Measurements from ENCODE around the gene AGBL4.

The AGBL4 gene

GRCh38 chr1:48887796-48888195, 1136.0 kb downstream of the AGBL4 start:
- DNase-seq (ENCODE audit: low read depth): no peak

GRCh38 chr1:48882020-48882419, 1141.7 kb downstream of the AGBL4 start:
- no peak for DNase-seq (ENCODE audit: low read depth)

GRCh38 chr1:48878191-48878940, 1145.4 kb downstream of the AGBL4 start:
- DNase-seq (ENCODE audit: low read depth): no peak

- no peak for DNase-seq (ENCODE audit: low read depth)
Measured at GRCh38 chr1:48876330-48876785, 1147.4 kb downstream of the AGBL4 start.

GRCh38 chr1:48875552-48876329, 1148.0 kb downstream of the AGBL4 start:
- DNase-seq (ENCODE audit: low read depth): no peak

- DNase-seq (ENCODE audit: low read depth): no peak
Measured at GRCh38 chr1:48873944-48874343, 1149.8 kb downstream of the AGBL4 start.

GRCh38 chr1:48870596-48870995, 1153.2 kb downstream of the AGBL4 start:
- DNase-seq (ENCODE audit: low read depth): no peak

GRCh38 chr1:48869116-48869893, 1154.4 kb downstream of the AGBL4 start:
- DNase-seq (ENCODE audit: low read depth): no peak

- no peak for DNase-seq (ENCODE audit: low read depth)
Measured at GRCh38 chr1:48864913-48865312, 1158.8 kb downstream of the AGBL4 start.

- no peak for DNase-seq (ENCODE audit: low read depth)
Measured at GRCh38 chr1:48859456-48859855, 1164.3 kb downstream of the AGBL4 start.

GRCh38 chr1:48858200-48858920, 1165.4 kb downstream of the AGBL4 start:
- no peak for DNase-seq (ENCODE audit: low read depth)

GRCh38 chr1:48853006-48853405, 1170.7 kb downstream of the AGBL4 start:
- DNase-seq (ENCODE audit: low read depth): no peak

GRCh38 chr1:48851638-48852037, 1172.1 kb downstream of the AGBL4 start:
- no peak for DNase-seq (ENCODE audit: low read depth)

GRCh38 chr1:48848035-48848434, 1175.7 kb downstream of the AGBL4 start:
- DNase-seq (ENCODE audit: low read depth): no peak

GRCh38 chr1:48846441-48846840, 1177.3 kb downstream of the AGBL4 start:
- no peak for DNase-seq (ENCODE audit: low read depth)

GRCh38 chr1:48844187-48844586, 1179.6 kb downstream of the AGBL4 start:
- DNase-seq (ENCODE audit: low read depth): no peak

- no peak for DNase-seq (ENCODE audit: low read depth)
Measured at GRCh38 chr1:48841966-48842365, 1181.8 kb downstream of the AGBL4 start.

- no peak for DNase-seq (ENCODE audit: low read depth)
Measured at GRCh38 chr1:48841461-48841860, 1182.3 kb downstream of the AGBL4 start.

GRCh38 chr1:48831120-48831978, 1192.4 kb downstream of the AGBL4 start:
- DNase-seq (ENCODE audit: low read depth): no peak

GRCh38 chr1:48830715-48831114, 1193.0 kb downstream of the AGBL4 start:
- no peak for DNase-seq (ENCODE audit: low read depth)

GRCh38 chr1:48829446-48829845, 1194.3 kb downstream of the AGBL4 start:
- DNase-seq (ENCODE audit: low read depth): no peak

Data from stimulated activated CD8-positive, alpha-beta memory T cell treated with anti-CD3 and anti-CD28 coated beads, Interleukin-12 subunit alpha, Interleukin-12 subunit beta, amount 100 ng/mL, for 1 hour (primary cell).